SK-N-SH treated with all-trans-retinoic acid at 6 μM for 48 hours (cell line): ENCODE data around the gene KCNK17.

ENCODE experiments used
- BACH2 ChIP-seq: fragments of 250-450 bp; sonication (Bioruptor Pico); IDR thresholded peaks from 2 replicates; pipeline ENCODE4 v1.9.0; 2021; ENCODE audit warnings: mild to moderate bottlenecking, borderline replicate concordance
- ISL1 ChIP-seq: fragments of 250-450 bp; sonication (Bioruptor Pico); IDR thresholded peaks from 2 replicates; pipeline ENCODE4 v2.1.2; 2022; ENCODE audit warnings: mild to moderate bottlenecking, moderate library complexity
- SNAI2 ChIP-seq: fragments of 250-450 bp; sonication (Bioruptor Pico); IDR thresholded peaks from 2 replicates; pipeline ENCODE4 v1.5.0; 2020; ENCODE audit warnings: mild to moderate bottlenecking, moderate library complexity
- TCF4 ChIP-seq: fragments of 250-450 bp; sonication (Bioruptor Pico); IDR thresholded peaks from 2 replicates; pipeline ENCODE4 v1.8.0; 2021; ENCODE audit warnings: mild to moderate bottlenecking, moderate library complexity, borderline replicate concordance
- ZC3H10 ChIP-seq: fragments of 250-450 bp; sonication (Bioruptor Pico); IDR thresholded peaks from 2 replicates; pipeline ENCODE4 v1.5.1; 2021; ENCODE audit warnings: mild to moderate bottlenecking, moderate library complexity
- ZFP30 ChIP-seq: fragments of 450-650 bp; formaldehyde crosslinking; IDR thresholded peaks from 2 replicates; pipeline ENCODE4 v1.5.0; 2022; ENCODE audit warnings: mild to moderate bottlenecking, moderate library complexity
- ZNF70 ChIP-seq: fragments of 450-650 bp; formaldehyde crosslinking; IDR thresholded peaks from 2 replicates; pipeline ENCODE4 v1.5.0; 2020; ENCODE audit warnings: mild to moderate bottlenecking, moderate library complexity
- TF ChIP-seq, protein P1 (sequence below): fragments of 250-450 bp; sonication (Bioruptor Pico); IDR thresholded peaks from 2 replicates; pipeline ENCODE4 v1.8.0; 2020; ENCODE audit warnings: mild to moderate bottlenecking, moderate library complexity, borderline replicate concordance
- TF ChIP-seq, protein P2 (sequence below): fragments of 250-450 bp; sonication (Bioruptor Pico); IDR thresholded peaks from 2 replicates; pipeline ENCODE4 v1.5.1; 2021; ENCODE audit warnings: mild to moderate bottlenecking, moderate library complexity
- TF ChIP-seq, protein P3 (sequence below): fragments of 250-450 bp; sonication (Bioruptor Pico); IDR thresholded peaks from 2 replicates; pipeline ENCODE4 v1.5.0; 2020; ENCODE audit warnings: mild to moderate bottlenecking, moderate library complexity

DNA sequence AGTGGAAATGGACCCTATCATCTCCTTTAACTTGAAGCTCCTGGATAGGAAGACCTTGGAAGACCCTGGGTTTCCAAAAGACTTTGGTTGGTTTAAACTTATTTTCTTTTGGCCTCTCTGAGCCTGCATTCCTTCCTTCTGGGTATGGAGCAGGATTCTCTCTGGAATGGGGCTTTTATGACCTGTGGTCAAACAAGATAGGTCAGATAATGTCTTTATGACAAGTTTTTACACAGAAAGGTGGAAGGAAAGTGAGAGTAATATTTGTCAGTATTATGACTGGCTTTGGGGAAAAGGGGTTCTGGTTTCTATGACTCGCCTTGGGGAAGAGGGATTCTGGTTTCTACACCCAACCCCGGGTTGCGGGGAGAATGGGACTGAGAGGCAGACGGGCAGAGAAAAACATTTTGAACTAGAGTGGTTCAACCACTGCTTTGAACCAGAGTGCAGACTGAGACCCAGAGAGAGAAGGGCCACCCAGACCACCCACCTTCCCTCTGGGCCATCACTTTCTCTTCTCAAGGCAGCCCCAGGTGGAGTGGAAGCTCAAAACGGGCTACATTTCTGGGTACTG, 47.4 kb downstream of the KCNK17 start:
- no peak for TF ChIP-seq BACH2
- TF ChIP-seq SNAI2 (CRISPR knock-in tag), result no peak
- TF ChIP-seq, protein P1, sequence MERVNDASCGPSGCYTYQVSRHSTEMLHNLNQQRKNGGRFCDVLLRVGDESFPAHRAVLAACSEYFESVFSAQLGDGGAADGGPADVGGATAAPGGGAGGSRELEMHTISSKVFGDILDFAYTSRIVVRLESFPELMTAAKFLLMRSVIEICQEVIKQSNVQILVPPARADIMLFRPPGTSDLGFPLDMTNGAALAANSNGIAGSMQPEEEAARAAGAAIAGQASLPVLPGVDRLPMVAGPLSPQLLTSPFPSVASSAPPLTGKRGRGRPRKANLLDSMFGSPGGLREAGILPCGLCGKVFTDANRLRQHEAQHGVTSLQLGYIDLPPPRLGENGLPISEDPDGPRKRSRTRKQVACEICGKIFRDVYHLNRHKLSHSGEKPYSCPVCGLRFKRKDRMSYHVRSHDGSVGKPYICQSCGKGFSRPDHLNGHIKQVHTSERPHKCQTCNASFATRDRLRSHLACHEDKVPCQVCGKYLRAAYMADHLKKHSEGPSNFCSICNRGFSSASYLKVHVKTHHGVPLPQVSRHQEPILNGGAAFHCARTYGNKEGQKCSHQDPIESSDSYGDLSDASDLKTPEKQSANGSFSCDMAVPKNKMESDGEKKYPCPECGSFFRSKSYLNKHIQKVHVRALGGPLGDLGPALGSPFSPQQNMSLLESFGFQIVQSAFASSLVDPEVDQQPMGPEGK, result no peak
- TF ChIP-seq, protein P2, sequence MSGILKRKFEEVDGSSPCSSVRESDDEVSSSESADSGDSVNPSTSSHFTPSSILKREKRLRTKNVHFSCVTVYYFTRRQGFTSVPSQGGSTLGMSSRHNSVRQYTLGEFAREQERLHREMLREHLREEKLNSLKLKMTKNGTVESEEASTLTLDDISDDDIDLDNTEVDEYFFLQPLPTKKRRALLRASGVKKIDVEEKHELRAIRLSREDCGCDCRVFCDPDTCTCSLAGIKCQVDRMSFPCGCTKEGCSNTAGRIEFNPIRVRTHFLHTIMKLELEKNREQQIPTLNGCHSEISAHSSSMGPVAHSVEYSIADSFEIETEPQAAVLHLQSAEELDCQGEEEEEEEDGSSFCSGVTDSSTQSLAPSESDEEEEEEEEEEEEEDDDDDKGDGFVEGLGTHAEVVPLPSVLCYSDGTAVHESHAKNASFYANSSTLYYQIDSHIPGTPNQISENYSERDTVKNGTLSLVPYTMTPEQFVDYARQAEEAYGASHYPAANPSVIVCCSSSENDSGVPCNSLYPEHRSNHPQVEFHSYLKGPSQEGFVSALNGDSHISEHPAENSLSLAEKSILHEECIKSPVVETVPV (CRISPR knock-in tag), result no peak
- no peak for TF ChIP-seq ZC3H10
- TF ChIP-seq, protein P3, sequence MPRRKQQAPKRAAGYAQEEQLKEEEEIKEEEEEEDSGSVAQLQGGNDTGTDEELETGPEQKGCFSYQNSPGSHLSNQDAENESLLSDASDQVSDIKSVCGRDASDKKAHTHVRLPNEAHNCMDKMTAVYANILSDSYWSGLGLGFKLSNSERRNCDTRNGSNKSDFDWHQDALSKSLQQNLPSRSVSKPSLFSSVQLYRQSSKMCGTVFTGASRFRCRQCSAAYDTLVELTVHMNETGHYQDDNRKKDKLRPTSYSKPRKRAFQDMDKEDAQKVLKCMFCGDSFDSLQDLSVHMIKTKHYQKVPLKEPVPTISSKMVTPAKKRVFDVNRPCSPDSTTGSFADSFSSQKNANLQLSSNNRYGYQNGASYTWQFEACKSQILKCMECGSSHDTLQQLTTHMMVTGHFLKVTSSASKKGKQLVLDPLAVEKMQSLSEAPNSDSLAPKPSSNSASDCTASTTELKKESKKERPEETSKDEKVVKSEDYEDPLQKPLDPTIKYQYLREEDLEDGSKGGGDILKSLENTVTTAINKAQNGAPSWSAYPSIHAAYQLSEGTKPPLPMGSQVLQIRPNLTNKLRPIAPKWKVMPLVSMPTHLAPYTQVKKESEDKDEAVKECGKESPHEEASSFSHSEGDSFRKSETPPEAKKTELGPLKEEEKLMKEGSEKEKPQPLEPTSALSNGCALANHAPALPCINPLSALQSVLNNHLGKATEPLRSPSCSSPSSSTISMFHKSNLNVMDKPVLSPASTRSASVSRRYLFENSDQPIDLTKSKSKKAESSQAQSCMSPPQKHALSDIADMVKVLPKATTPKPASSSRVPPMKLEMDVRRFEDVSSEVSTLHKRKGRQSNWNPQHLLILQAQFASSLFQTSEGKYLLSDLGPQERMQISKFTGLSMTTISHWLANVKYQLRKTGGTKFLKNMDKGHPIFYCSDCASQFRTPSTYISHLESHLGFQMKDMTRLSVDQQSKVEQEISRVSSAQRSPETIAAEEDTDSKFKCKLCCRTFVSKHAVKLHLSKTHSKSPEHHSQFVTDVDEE (CRISPR knock-in tag), result no peak
- no peak for TF ChIP-seq TCF4 (CRISPR knock-in tag)
- TF ChIP-seq ISL1 (CRISPR knock-in tag), result no peak
- TF ChIP-seq ZNF70, result no peak
- TF ChIP-seq ZFP30 (CRISPR knock-in tag), result no peak
